ENCODE measurements around the gene GPR78. TPM values are rescaled to one million over a fixed set of nuclear protein-coding genes. Genes with fewer than 3 reads are reported as not detected.

The GPR78 gene
- total and polyA plus RNA-seq, 4 donors: 0.05 to 0.28 TPM; not detected in 2

DNA sequence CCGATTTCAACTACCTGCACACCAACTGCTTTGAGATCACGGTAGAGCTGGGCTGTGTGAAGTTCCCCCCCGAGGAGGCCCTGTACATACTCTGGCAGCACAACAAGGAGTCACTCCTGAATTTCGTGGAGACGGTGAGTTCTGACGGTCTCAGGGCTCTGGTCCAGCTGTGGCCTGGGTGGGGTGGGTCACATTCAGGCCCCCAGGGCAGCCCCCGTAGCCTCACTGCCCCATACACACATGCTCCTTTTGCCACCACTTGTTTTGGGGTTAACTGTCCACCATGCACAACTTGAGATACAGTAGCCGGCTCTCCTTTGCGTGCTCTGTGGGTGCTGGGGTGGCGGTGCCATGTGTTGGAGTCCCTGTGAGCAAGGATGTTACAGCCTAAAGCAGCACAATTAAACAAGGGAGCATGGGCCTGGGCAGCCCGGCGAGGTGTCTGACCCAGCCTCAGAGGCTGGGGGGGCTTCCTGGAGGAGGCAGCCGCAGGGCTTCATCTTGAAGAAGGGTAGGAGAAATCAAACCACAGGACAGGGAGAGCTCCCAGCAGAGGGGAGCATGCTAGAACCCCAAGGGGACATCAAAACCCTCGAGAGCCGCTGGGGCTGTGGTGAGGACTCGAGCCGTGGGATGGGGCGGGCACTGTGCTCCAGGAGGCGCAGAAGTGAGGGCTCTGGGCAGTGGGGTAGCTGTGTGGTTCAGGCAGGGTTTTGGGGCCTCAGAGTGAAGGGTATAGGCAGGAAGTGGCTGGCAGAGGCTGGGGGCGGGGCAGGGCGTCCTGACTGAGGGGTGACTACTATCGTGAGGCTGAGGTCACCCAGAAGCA lies 34.4 kb downstream of the GPR78 start:
- no peaks in the 10 kb centered on the region for H3K36me3 ChIP-seq (ENCODE audit: control insufficient read depth in 4 of 4, insufficient read depth in 4 of 4, low read length in 4 of 4)
- ATAC-seq (ENCODE audit: insufficient read depth, low FRiP score): no peak
- H3K9ac ChIP-seq (ENCODE audit: insufficient read depth in 1 of 2, low read length in 2 of 2): no peak overlapping the region
- H3K9me3 ChIP-seq (ENCODE audit: control insufficient read depth in 4 of 4, insufficient read depth in 3 of 4, low read length in 3 of 4): no peaks in the 10 kb centered on the region
- H3K27ac ChIP-seq (ENCODE audit: low read depth in 1 of 2, low read length in 1 of 2): no peak overlapping the region
- DNase-seq: no peak
- peaks cover 0 to 2% (median 0%) of the 10 kb centered on the region in 5 donors for H3K4me1 ChIP-seq (ENCODE audit: control insufficient read depth in 5 of 5, insufficient read depth in 5 of 5, low read length in 5 of 5)
- peaks cover 0 to under 1% (median 0%) of the 10 kb centered on the region in 3 donors for H3K27me3 ChIP-seq (ENCODE audit: control insufficient read depth in 3 of 3, insufficient read depth in 3 of 3, low read length in 2 of 3)
- TF ChIP-seq CTCF (IDR thresholded peaks at IDR 0.05; ENCODE audit: control extremely low read depth, extremely low read depth): no peak
- no peak overlapping the region for H3K4me3 ChIP-seq
- 71 to 77% methylated on average over 22 of the region's 22 CpGs for WGBS, 2 donors

DNA sequence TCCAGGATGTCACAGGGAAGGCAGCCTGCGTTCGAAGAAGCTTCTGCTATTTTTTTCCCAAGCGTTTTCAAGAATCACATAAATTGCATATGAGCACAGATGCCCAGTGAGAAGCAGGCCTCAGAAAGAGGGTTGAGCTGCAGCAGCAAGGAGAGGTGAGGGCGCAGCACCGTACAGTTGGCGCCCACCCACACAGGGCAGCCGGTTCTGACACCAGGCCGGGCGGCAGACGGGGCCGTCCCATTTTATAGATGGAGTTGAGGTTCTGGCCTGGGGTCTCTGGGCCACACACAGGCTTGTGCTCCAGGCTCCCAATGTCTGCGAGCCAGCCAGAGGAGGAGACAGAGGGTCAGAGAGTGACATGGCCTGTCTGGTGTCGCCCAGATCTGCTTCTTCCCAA lies 35.2 kb downstream of the GPR78 start:
- no peak for TF ChIP-seq CTCF (IDR thresholded peaks at IDR 0.05; ENCODE audit: control extremely low read depth, extremely low read depth)
- WGBS, 2 donors: 83 to 90% methylated on average over 13 of the region's 13 CpGs

DNA sequence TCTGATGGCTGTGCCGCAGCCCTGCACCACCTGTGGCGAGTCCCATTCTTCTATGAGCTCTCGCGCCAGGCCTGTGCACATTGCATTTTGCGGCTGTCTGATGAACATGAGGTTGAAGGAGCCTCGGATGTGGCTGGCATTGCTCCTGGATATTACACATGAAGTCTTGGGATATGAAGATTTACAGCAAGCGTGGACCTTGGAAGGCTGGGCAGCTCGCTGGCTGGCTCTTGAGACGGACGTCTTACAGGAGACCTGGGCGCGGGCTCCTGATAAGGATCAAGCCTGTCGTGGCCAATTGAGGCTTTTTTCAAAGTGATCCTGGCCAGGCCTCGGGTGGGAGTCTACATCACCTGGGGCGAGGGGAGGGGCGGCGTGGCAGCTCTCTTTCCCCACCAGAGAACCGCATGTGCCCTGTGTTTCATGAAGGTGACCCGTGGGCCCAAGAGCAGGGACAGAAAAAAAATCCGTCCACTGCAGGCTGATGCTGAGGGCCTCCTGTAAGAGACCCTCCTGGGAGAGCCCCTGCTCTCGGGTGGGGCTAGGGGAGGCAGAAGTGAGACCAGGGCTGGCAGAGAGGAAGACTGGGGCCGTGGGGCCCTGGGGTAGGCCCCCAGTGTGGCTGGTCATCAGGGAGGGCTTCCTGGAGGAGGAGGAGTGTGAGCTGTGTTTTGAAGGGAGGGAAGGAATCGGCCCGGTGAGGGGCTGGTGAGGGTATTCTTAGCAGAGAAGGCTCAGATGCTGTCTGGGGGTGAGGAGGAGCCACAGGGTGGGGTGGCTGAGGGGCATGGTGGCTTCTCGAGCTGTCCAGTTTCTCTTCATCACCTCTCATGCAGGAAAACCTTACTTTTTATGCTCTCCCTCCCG lies 36.0 kb downstream of the GPR78 start:
- no peaks in the 10 kb centered on the region for H3K9me3 ChIP-seq (ENCODE audit: control insufficient read depth in 4 of 4, insufficient read depth in 3 of 4, low read length in 3 of 4)
- no peak for ATAC-seq (ENCODE audit: insufficient read depth, low FRiP score)
- no peak for DNase-seq
- no peak for TF ChIP-seq CTCF (IDR thresholded peaks at IDR 0.05; ENCODE audit: control extremely low read depth, extremely low read depth)
- 75 to 87% methylated on average over 26 of the region's 26 CpGs for WGBS, 2 donors
- H3K4me3 ChIP-seq: no peak overlapping the region
- no peaks in the 10 kb centered on the region for H3K27me3 ChIP-seq (ENCODE audit: control insufficient read depth in 3 of 3, insufficient read depth in 3 of 3, low read length in 2 of 3)
- H3K36me3 ChIP-seq (ENCODE audit: control insufficient read depth in 4 of 4, insufficient read depth in 4 of 4, low read length in 4 of 4): no peaks in the 10 kb centered on the region
- H3K27ac ChIP-seq (ENCODE audit: low read depth in 1 of 2, low read length in 1 of 2): no peak overlapping the region
- no peak overlapping the region for H3K9ac ChIP-seq (ENCODE audit: insufficient read depth in 1 of 2, low read length in 2 of 2)
- peaks cover 0 to 2% (median 0%) of the 10 kb centered on the region in 5 donors for H3K4me1 ChIP-seq (ENCODE audit: control insufficient read depth in 5 of 5, insufficient read depth in 5 of 5, low read length in 5 of 5)

More for the DNA sequence above, 35.2 kb downstream of the GPR78 start:
- ATAC-seq (ENCODE audit: insufficient read depth, low FRiP score) (no peak), DNase-seq (no peak)
- Histone ChIP-seq H3K4me1 (ENCODE audit: control insufficient read depth in 5 of 5, insufficient read depth in 5 of 5, low read length in 5 of 5) (peaks cover 0 to 2% (median 0%) of the 10 kb centered on the region in 5 donors), H3K36me3 (ENCODE audit: control insufficient read depth in 4 of 4, insufficient read depth in 4 of 4, low read length in 4 of 4) (no peaks in the 10 kb centered on the region), H3K9ac (ENCODE audit: insufficient read depth in 1 of 2, low read length in 2 of 2) (no peak overlapping the region), H3K4me3 (no peak overlapping the region), H3K27me3 (ENCODE audit: control insufficient read depth in 3 of 3, insufficient read depth in 3 of 3, low read length in 2 of 3) (no peaks in the 10 kb centered on the region), H3K27ac (ENCODE audit: low read depth in 1 of 2, low read length in 1 of 2) (no peak overlapping the region), H3K9me3 (ENCODE audit: control insufficient read depth in 4 of 4, insufficient read depth in 3 of 4, low read length in 3 of 4) (no peaks in the 10 kb centered on the region)
